Measurements from ENCODE around the gene PRICKLE2. TPM values are rescaled to one million over a fixed set of nuclear protein-coding genes. Genes with fewer than 3 reads are reported as not detected.
A peak's percentile ranks its signal among the peaks of the same experiment; 100 is the strongest.

The PRICKLE2 gene
- total RNA-seq, 4 donors from 2014 or later: 3.4 to 29.2 (median 12.6) TPM

- intact Hi-C loops (cut with DNase I): no loop called here
- no peak for DNase-seq
- H3K4me3 ChIP-seq: peak overlapping the region in 1 of 4 donors; percentile 20
- no peaks in the 10 kb centered on the region for H3K36me3 ChIP-seq
- H3K27ac ChIP-seq: peak overlapping the region in 3 of 4 donors; percentile 83 to 87 (median 86)
- H3K27me3 ChIP-seq: no peaks in the 10 kb centered on the region
- 44 to 52% methylated on average over 12 of the region's 12 CpGs for WGBS, 2 donors
- no peaks in the 10 kb centered on the region for H3K9me3 ChIP-seq
- H3K4me1 ChIP-seq: peaks cover 20 to 80% (median 44%) of the 10 kb centered on the region in 3 donors
- TF ChIP-seq, protein P1, sequence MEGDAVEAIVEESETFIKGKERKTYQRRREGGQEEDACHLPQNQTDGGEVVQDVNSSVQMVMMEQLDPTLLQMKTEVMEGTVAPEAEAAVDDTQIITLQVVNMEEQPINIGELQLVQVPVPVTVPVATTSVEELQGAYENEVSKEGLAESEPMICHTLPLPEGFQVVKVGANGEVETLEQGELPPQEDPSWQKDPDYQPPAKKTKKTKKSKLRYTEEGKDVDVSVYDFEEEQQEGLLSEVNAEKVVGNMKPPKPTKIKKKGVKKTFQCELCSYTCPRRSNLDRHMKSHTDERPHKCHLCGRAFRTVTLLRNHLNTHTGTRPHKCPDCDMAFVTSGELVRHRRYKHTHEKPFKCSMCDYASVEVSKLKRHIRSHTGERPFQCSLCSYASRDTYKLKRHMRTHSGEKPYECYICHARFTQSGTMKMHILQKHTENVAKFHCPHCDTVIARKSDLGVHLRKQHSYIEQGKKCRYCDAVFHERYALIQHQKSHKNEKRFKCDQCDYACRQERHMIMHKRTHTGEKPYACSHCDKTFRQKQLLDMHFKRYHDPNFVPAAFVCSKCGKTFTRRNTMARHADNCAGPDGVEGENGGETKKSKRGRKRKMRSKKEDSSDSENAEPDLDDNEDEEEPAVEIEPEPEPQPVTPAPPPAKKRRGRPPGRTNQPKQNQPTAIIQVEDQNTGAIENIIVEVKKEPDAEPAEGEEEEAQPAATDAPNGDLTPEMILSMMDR (IDR thresholded peaks at IDR 0.05): no peak
- no peak for TF ChIP-seq POLR2A (IDR thresholded peaks at IDR 0.05)
These were observed 15.2 kb downstream of the PRICKLE2 start for GRCh38 chr3:64209866-64210621.

DNA sequence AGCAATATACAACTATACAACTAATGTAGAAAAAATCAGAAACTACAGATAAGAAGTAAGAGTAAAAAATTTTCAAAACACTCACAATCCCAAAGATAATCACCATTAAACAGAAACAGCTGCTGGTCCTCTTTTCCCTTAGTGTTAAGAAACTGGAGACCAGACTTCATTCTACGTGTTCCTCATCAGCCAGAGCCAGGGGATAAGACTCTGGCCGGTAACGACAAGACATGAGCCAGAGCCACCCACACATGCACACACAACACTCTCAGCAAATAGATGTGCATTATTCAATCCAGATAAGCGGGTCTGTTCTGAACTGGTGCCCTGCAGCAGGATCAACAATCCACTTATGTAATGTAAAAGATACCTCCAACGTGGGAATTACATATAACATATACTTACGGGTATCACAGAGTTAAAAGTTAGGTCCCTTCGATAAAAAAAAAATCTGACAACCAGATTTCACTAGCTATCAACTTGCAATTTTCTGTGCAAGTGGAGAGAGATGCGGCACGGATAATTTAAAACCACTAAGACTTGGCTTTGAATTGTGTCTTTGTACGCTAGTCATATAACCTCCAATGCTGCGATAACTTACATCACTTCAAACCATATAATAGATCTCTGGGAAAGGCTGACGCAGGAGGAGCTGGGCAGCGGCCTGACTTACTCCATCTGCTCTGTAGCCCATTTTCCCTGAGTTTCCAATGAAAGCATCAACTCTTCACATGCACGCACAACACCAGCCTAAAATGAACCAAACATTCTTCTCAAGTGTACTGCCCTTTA lies 17.8 kb downstream of the PRICKLE2 start:
- H3K4me1 ChIP-seq: peaks cover 11 to 60% (median 22%) of the 10 kb centered on the region in 3 donors
- no peak overlapping the region for H3K4me3 ChIP-seq
- TF ChIP-seq, protein P1 (IDR thresholded peaks at IDR 0.05): no peak
- no peak for TF ChIP-seq POLR2A (IDR thresholded peaks at IDR 0.05)
- DNase-seq: no peak
- no peaks in the 10 kb centered on the region for H3K27me3 ChIP-seq
- 48 to 61% methylated on average over 14 of the region's 14 CpGs for WGBS, 2 donors
- H3K9me3 ChIP-seq: no peaks in the 10 kb centered on the region
- intact Hi-C loops (cut with DNase I): no loop called here
- no peaks in the 10 kb centered on the region for H3K36me3 ChIP-seq
- H3K27ac ChIP-seq: peak overlapping the region in 3 of 4 donors; percentile 19 to 36 (median 34)

DNA sequence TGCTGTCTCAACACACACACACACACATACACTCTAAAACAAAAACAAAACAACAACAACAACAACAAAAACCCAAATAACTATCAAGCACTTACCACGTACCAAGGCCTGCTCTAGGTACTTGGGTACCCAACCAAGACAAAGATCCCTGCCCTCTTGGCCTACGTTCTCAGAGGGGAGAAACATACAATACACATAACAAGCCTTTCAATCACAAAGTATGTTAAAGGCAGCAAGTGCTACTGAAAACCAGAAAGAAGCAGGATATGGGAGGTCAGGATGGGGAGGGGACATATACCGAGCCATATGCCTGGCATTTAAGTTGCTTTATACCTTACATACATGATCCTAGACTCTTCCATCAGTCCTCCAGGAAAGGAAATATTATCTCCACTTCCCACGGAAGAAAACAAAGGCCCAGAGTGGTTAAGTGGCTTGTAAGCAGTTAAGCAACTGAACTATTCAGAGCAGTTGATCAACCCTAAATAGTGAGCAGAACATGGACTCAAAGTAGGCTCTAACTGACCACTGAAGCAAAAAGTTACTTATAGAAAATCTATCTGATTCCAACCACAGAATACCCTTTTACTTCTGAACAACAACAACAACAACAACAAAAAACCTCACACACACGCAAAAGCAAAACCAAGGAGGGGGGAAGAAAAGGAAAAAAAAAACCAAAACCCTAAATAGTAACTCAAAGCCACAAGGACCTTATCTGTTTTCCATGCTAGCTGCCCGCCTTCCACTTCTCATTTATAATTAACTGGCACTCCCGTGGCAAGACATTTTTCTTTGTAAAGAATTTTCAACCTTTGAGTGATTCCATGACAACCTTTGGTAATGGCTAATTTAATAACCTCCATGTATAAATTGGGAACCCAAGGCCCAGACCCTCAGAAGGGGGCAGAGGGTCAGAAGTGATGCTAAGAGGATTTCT lies 21.0 kb downstream of the PRICKLE2 start:
- no peak for DNase-seq
- H3K4me3 ChIP-seq: no peak overlapping the region
- peaks cover 0 to 35% (median 6%) of the 10 kb centered on the region in 3 donors for H3K4me1 ChIP-seq
- no peaks in the 10 kb centered on the region for H3K36me3 ChIP-seq
- TF ChIP-seq, protein P1 (IDR thresholded peaks at IDR 0.05): no peak
- TF ChIP-seq POLR2A (IDR thresholded peaks at IDR 0.05): no peak
- WGBS, 2 donors: 66 to 77% methylated on average over 7 of the region's 7 CpGs
- H3K27me3 ChIP-seq: no peaks in the 10 kb centered on the region
- intact Hi-C loops (cut with DNase I): no loop called here
- no peaks in the 10 kb centered on the region for H3K9me3 ChIP-seq
- H3K27ac ChIP-seq: no peak overlapping the region

DNA sequence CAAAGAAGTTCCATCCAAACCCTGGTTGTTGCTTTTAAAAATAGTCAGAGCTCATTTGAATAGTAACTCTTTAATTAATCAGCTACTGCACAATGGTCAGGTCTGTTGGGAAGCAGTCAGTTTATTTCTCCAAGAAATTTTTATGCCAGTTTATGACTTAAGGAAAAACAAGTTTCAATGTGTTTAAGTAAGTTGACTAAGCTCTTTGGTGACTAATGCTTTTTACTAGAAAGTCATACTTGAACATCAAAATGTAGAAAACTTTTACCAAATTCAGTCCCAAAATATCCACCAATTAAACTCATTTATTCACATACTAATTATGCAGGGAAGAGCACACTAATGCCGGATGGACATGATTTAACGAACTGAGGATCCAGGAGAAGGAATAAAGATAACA lies 22.1 kb downstream of the PRICKLE2 start:
- no peaks in the 10 kb centered on the region for H3K27me3 ChIP-seq
- H3K9me3 ChIP-seq: no peaks in the 10 kb centered on the region
- H3K27ac ChIP-seq: no peak overlapping the region
- H3K36me3 ChIP-seq: no peaks in the 10 kb centered on the region
- no peak overlapping the region for H3K4me3 ChIP-seq
- 63 to 64% methylated on average over 2 of the region's 2 CpGs for whole genome bisulfite sequencing, 2 donors
- H3K4me1 ChIP-seq: peaks cover 0 to 40% (median 11%) of the 10 kb centered on the region in 3 donors
- TF ChIP-seq, protein P1 (IDR thresholded peaks at IDR 0.05): no peak
- TF ChIP-seq POLR2A (IDR thresholded peaks at IDR 0.05): no peak
- DNase-seq: no peak
- intact Hi-C loops (cut with DNase I): no loop called here
